ENCODE data around the gene TMEM38A. TPM values are rescaled to one million over a fixed set of nuclear protein-coding genes. Genes with fewer than 3 reads are reported as not detected.

Gene TMEM38A
- total RNA-seq, 4 donors from 2014 or later: 1.8 to 6.0 (median 2.2) TPM

DNA sequence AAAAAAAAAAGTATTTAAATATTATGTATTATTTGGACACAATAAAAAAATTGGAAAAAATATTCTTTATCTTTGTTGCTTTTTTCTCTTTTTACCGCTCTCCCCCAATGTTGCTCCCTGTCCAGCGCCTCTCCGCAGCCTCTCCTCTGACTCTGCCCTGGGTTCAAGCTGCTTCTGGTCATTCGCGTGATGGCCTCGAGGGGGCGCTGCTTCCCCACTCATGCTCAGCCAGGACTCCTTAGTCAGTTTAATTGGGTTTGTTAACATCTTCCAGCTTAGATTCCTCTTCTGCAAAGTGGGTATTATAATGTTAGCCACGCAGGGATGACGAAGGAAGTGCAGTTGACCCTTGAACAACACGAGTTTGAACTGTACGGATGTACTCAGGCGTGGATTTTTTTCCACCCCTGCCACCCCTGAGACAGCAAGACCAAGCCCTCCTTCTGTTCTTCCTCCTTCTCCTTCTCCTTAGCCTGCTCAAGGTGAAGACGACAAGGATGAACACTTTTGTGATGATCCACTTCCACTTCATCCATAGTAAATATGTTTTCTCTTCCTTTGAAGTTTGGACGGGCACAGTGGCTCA, 53.9 kb downstream of the TMEM38A start:
- TF ChIP-seq, protein P1, sequence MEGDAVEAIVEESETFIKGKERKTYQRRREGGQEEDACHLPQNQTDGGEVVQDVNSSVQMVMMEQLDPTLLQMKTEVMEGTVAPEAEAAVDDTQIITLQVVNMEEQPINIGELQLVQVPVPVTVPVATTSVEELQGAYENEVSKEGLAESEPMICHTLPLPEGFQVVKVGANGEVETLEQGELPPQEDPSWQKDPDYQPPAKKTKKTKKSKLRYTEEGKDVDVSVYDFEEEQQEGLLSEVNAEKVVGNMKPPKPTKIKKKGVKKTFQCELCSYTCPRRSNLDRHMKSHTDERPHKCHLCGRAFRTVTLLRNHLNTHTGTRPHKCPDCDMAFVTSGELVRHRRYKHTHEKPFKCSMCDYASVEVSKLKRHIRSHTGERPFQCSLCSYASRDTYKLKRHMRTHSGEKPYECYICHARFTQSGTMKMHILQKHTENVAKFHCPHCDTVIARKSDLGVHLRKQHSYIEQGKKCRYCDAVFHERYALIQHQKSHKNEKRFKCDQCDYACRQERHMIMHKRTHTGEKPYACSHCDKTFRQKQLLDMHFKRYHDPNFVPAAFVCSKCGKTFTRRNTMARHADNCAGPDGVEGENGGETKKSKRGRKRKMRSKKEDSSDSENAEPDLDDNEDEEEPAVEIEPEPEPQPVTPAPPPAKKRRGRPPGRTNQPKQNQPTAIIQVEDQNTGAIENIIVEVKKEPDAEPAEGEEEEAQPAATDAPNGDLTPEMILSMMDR (IDR thresholded peaks at IDR 0.05; ENCODE audit: low read depth): no peak

DNA sequence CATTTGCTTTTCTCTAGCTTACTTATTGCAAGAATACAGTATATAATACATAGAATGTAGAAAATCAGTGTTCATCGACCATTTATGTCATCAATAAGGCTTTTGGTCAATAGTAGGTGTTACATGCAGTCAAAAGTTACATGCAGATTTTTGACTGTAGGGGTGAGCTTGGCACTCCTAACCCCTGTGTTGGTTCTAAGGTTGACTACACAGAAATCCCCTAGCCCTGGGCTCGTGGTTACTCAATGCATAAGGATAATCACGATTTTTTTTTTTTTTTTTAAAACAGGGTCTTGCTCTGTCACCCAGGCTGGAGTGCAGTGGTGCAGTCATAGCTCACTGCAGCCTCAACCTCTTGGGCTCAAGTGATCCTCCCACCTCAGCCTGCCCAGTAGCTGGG, 54.7 kb downstream of the TMEM38A start:
- TF ChIP-seq, protein P1 (IDR thresholded peaks at IDR 0.05; ENCODE audit: low read depth): no peak

DNA sequence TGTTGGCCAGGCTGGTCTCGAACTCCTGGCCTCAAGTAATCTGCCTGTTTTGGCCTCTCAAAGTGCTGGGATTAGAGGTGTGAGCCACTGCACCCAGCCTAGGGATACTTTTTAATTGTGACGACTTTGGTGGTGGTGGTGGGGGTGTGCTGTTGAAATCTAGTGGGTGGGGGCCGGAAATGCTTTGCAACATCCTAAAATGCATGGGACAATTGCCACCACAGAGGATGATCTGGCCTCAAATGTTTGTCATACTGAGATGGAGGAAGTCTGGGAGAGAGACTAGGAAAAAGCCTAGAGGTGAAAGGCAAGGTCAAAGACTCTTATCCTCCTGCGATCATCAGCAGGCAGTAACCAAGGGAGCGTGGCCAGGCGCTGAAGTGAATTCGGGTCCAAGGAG, 60.1 kb downstream of the TMEM38A start:
- TF ChIP-seq, protein P1 (IDR thresholded peaks at IDR 0.05; ENCODE audit: low read depth): no peak

DNA sequence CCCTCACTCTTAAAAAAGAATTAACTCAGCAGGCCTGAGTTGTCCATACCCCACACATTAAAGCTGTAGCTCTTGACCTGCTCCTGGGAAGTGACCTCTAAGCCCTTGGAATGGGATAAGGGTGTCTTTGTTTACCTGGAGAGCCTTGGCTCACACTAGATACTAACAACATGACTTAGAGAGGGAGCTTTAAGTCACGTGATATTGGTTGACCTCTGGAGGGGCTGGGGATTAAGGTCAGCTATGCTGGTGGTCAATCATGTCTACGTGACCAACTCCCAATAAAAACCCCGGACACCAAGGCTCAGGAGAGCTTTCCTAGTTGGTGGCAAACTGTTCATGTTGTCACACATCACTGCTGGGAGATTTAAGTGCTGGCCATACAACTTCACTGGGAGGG, 61.7 kb downstream of the TMEM38A start:
- TF ChIP-seq, protein P1 (IDR thresholded peaks at IDR 0.05; ENCODE audit: low read depth): no peak

DNA sequence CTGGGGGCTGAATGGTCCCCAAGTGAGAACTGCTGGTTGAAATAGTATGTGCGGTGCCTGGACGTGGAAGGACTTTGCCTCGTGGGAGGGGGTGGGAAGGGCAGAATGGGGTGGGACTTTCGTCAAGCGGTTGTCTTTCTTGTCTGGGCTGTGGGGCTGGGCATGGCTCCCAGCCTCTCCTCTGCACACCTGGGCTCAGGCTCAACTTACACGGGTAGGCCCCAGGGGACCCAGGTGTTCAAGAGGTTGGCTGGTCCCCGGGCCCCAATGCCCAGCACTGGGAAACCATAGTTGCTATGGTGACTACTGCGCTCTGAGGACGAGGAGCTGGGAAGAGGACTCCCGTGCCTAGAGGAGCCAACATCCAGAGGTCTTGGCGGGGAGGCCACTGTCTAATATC, 66.0 kb downstream of the TMEM38A start:
- TF ChIP-seq, protein P1 (IDR thresholded peaks at IDR 0.05; ENCODE audit: low read depth): no peak

DNA sequence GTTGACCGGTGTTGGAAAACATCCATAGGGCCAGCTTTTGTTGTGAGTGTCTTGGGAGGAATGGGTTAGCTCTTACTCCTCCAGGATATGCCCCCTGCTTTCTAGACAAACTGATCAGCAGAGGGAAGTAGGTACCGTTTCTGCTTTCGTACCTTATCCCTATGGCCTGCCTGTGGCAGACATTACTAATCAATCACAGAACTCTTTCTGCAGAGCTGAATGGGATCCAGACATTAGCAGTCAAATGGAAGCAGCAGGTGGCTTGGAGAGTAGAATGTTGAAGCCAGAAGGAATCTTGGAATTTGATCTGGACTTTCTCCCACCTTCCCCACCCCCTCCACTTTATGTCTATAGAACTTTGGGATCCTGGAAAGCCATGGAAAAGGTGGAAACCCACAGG, 75.8 kb downstream of the TMEM38A start:
- TF ChIP-seq, protein P1 (IDR thresholded peaks at IDR 0.05; ENCODE audit: low read depth): no peak

DNA sequence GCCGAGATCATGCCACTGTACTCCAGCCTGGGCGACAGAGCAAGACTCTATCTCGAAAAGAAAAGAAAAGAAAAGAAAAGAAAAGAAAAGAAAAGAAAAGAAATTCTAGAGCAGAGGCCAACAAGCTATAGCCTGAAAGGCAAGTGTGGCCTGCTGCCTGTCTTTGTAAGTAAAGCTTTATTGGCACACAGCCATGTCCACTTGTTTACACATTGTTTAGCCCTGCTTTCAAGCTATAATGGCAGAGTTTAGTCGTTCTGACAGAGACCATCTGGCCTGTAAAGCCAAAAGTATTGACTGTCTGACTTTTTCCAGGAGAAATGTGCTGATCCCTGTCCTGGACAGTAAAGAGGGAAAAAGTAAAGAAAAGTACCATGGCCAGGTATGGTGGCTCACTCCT, 77.0 kb downstream of the TMEM38A start:
- TF ChIP-seq, protein P1 (IDR thresholded peaks at IDR 0.05; ENCODE audit: low read depth): no peak

Measured in subcutaneous adipose tissue (tissue), 4 donors.